Fibroblast of lung (primary cell): ENCODE measurements around the gene CD82.

Source experiments
- CTCF ChIP-seq, 2 donors: IDR thresholded peaks in 1 of 2; conservative IDR thresholded peaks in 1 of 2; 1 replicate in 1 of 2; 2 replicates in 1 of 2; pipeline ENCODE4 v1.5.1; 2011 to 2012; ENCODE audit warnings: low read length in 2 of 2, control low read depth in 1 of 2, inconsistent platforms in 1 of 2, low read depth in 1 of 2, mild to moderate bottlenecking in 1 of 2
- EZH2 ChIP-seq: IDR thresholded peaks from 2 replicates; pipeline ENCODE4 v1.5.1; 2012; ENCODE audit warnings: low read length, control low read depth, mild to moderate bottlenecking; ENCODE audit errors: missing control alignments

- no peak for TF ChIP-seq CTCF (conservative IDR thresholded peaks at IDR 0.05 in 1 of 2, IDR thresholded peaks at IDR 0.05 in 1 of 2; ENCODE audit: low read depth in 1 of 2, low read length in 2 of 2)
- TF ChIP-seq EZH2 = no peak
Observed at GRCh38 chr11:44570411-44571155, 5.1 kb downstream of the CD82 start.
